ENCODE data around the gene SLC25A26.

Gene SLC25A26

GRCh38 chr3:66390013-66390412 is 169.2 kb downstream of the SLC25A26 start:
- DNase-seq (ENCODE audit: low read depth, low spot score): no peak

GRCh38 chr3:66392512-66392911 is 171.7 kb downstream of the SLC25A26 start:
- DNase-seq (ENCODE audit: low read depth, low spot score): no peak
- no peak overlapping the region for H3K27ac ChIP-seq

More at GRCh38 chr3:66390013-66390412, 169.2 kb downstream of the SLC25A26 start:
- no peak overlapping the region for H3K27ac ChIP-seq

DNA sequence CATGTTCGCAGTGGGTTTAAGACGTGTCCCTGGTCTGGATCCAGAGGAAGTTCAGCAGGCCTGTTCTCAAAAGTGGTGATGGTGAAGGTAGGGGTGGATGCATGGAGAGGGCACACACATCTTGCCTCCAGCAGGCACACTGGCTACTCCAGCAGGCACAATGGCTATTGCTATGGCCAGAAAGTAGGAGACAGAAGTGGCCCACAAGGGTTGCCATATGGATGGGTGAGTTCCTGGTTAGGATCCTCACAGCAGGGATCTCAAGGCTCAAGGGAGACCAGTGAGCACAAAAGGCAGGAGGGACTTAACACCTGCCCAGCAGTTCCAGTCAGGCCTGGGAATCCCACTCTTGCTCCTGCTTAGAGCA is 172.1 kb downstream of the SLC25A26 start:
- H3K27ac ChIP-seq: no peak overlapping the region
- DNase-seq (ENCODE audit: low read depth, low spot score): no peak

DNA sequence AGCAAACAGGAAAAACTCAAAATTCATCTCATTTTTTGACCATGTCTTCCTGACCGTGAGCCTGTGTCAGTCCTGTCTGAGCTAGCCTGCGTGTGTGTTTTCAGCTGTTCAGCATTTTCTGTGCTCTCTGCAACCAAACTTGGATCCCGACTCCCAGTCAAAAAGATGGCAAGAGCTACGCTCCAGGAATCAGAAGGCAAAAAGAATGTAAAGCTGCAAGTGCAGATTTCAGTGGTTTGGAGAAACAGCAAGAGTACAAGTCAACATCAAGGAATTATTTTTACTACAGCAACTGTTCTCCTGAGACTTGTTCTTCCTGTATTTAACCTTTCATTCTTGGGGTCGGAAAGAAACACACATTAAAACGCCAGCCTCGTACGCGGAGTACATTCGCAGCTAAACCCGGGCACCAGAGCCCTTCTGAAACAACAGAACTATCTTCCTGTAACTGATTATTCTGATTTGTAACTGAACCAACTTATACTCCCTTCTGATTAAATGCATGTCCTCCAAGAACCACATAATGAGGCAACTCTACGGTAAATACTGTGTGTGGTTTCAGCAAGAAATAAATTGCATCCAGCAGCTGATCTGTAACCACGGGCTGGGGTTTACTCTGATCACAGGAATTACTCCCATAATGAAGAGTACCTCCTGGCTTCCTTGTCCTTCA is 172.7 kb downstream of the SLC25A26 start:
- no peak for DNase-seq (ENCODE audit: low read depth, low spot score)
- H3K27ac ChIP-seq: no peak overlapping the region

DNA sequence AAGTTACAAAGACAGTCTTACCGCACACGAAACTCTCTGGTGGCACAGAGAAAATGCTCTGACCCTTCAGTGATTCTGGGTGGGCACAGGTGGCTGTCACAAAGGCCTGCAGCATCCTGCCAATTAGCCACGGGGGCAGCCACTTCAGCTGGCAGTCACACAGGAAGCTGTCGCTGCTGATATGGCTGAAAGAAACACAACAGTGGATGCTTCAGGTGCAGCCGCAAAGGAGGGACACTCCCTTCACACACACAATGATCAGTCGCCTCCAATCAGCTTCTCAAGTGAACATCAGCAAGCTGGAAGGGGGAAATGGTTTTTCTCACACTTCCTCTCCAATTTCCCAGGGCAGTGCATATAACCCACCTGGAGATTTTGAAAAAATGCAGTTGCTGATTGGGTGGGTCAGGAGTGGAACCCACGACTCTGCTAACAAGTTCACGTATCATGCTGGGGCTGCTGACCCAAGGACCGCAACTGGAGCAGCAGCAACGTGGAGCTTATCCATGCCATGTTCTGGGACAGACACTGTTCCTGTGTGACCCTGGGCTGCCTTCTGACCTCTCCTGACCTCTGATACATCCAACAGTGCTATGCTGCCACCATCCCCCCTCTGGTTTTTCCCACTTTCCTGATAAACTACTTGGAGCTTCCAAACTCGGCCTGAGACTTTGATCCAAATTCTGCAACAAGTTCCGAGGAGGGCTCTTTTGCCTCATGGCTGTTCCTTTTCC is 173.4 kb downstream of the SLC25A26 start:
- DNase-seq (ENCODE audit: low read depth, low spot score): no peak

DNA sequence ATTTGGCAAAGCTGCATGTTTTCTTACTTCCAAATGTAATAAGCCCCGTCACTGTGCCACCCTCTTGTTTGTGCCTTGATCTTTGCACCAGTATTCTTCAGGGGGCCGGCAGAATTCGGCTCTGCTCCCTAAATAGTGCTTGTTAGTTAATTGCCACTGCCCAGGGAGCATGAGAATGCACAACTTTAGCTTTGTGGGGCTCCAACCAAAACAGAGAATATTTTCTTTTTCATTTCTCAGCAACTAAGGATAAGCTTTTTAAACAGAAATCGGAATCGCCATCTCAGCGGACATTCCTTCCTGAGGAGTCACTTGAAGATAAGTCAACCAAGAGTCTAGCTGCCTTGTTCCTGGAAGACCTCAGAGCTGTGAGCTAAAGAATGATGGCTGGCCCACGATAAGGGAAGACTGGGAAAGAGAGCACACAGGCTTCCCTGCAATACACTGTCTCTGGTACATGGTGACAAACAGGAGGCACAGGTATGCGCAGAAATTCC is 174.0 kb downstream of the SLC25A26 start:
- DNase-seq (ENCODE audit: low read depth, low spot score): no peak
- no peak overlapping the region for H3K27ac ChIP-seq

More for the DNA sequence above, 173.4 kb downstream of the SLC25A26 start:
- H3K27ac ChIP-seq: no peak overlapping the region

DNA sequence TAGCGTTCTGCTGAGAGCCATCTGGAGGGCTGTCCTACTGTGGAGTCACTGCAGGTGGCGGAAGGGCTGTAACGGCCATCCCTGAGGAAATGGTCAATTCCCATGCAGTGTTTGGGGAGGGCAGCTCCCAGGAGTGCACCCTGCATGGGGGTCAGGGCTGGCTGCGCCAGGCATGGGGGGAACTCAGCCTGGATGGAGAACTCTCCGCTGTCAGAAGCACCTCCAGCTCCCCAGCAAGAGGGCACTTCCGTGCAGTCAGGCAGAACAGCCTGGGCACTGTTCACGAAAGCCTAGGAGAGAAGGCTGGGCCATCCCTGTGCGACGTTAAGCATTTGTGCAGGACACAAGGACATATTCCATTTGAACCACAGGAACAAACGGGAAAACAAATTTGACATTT is 174.8 kb downstream of the SLC25A26 start:
- H3K27ac ChIP-seq: no peak overlapping the region
- no peak for DNase-seq (ENCODE audit: low read depth, low spot score)

DNA sequence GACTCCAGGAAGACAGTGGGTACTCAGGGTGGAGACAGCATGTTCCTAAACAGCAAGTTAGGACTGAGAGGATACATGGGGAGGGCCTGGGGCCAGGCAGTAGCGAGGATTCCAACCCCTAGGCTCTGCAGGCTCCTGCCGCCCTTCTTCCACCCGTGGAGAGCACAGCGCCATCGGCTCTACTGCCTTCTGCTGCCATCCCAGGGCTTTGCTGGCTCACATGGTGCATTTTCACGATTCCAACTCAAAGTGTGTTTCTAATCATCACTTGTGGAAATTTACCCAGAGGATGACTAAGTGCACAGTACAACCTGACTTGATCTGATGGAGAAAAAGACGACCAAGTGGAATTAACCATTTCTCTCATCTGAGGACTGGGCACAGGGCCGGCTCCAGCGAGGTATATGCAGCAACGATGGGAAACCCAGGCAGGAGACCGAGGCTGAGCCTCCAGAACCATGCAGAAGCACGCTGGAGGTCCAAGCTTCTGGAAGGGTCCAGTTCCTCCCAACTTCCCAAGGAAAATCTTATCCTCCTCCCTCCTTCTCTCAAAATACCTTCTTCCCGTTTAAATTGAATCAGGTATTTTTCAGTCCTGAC is 175.5 kb downstream of the SLC25A26 start:
- no peak overlapping the region for H3K27ac ChIP-seq
- no peak for DNase-seq (ENCODE audit: low read depth, low spot score)

DNA sequence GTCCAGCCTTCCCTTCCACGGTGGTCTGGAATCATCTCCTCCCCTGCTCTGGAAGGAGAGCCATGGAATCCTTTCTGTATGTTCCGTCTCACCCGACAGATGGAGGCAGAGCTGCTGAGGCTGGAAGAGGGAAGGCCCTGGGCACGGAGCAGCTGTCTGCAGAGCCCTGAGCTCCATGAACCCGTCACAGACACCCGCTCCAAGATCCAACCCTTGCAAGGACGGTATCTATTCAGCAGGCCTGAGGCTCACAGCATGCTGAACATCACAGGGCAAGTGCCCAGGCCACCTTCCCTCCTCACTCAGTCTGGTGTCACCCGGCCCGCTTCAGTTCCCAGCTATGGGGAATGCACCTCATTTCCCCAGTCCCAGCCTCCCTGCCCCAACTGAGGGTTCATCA is 176.1 kb downstream of the SLC25A26 start:
- H3K27ac ChIP-seq: no peak overlapping the region
- DNase-seq (ENCODE audit: low read depth, low spot score): no peak

DNA sequence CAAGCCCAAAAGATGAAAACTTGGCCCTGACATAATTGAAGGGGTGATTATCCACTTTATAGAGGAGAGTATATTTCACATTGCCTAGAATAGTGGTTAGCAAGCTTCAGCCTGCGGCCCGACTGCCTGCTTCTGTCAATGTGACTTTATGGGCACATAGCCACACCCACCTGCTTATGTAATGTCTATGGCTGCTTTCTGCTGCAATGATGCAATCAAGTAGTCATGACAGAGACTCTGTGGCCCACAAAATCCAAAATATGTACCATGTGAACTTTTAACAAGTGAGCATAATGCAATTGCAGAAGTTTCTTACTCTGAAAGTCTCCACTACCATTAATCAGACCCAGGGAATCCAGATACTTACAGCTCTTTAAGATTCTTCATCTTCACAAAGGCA is 176.9 kb downstream of the SLC25A26 start:
- peak overlapping the region; percentile 74 for H3K27ac ChIP-seq
- DNase-seq (ENCODE audit: low read depth, low spot score): no peak

DNA sequence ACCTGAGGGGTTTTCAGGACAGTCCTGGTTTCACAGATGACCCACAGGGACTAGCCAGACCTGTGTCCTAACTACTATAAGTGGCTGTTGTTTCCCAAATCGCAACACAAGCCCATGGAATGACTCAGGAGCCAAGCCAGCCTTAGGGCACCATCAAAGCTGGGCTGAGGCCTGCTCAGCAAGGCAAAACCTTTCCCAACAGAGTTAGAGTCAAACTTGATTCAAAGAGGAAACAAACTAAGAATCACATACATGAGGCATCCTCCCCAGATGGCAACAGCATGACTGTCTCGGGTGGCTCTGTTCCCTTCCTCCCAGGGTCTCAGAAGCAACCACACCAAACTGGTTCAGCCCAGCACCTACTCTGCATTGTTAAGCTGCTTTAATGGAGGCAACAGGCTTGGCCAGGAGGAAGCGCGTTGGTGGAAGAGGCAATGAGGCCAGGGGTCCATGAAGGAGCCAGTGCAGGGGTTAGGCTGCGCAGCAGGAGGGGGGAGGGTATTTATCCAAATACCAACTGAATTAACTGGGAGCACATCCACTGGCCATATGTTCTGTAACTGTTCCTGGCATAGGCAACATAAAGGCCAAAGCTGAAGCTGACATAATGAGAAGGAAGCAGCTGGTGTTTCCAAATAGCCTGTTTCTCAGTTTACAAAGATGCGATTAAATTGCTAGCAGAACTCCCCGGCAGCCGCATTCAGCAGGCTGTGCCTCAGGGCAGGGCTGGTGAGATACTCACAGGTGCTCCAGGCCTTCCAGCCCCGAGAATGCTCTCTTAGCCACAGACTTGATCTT is 177.6 kb downstream of the SLC25A26 start:
- no peak for DNase-seq (ENCODE audit: low read depth, low spot score)
- peak overlapping the region; percentile 74 for H3K27ac ChIP-seq

DNA sequence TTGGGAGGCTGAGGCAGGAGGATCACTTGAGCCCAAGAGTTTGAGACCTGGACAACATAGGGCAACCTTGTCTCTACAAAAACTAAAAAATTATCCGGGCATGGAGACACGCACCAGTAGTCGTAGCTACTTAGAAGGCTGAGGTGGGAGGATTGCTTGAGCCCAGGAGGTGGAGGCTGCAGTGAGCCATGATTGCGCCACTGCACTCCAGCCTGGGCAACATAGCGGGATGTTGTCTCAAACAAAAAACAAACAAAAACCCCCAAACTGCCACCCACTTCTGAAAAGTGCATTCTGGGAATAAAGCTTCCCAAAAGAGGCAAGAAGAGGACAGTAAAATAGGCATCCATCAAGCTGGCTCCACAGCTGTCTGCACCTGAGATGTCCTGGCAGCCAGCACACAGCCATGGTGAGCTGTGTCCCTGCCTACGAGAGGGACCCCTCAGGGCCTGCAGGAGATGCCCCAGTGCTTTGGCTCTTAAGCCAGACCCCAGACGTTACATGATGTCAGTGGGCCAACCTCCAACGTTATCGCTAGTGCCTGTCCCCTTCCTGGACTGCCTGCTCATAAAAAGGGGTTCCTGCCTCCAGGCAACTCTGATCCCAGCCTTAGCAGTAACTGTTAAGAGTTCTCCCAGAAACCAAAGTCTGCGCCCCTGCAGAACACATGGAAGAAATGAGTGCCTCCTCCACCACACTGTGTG is 178.9 kb downstream of the SLC25A26 start:
- DNase-seq (ENCODE audit: low read depth, low spot score): no peak
- H3K27ac ChIP-seq: no peak overlapping the region

GRCh38 chr3:66400411-66401156 is 179.8 kb downstream of the SLC25A26 start:
- no peak overlapping the region for H3K27ac ChIP-seq
- DNase-seq (ENCODE audit: low read depth, low spot score): no peak

DNA sequence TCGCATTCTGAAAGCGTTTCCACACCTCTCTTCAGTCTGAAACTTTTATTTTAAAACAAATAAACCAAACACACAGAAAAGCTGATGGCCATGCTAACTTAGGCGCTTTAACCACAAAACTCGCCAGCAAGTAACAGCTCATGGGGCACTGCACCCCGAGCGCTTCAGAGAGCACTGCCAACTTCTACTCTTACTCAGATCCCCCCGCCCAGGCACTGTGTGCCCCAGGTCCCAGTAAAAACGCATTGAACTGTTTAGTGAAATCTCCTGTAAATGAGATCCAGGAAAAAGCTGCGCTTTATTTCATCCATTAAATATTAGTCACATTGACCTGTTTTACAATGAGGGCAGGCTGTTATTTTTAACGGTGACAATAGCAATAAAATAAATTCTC is 180.4 kb downstream of the SLC25A26 start:
- DNase-seq (ENCODE audit: low read depth, low spot score): no peak
- H3K27ac ChIP-seq: no peak overlapping the region

- DNase-seq (ENCODE audit: low read depth, low spot score): no peak
- H3K27ac ChIP-seq: no peak overlapping the region
These were observed 181.1 kb downstream of the SLC25A26 start for GRCh38 chr3:66401675-66402491.

DNA sequence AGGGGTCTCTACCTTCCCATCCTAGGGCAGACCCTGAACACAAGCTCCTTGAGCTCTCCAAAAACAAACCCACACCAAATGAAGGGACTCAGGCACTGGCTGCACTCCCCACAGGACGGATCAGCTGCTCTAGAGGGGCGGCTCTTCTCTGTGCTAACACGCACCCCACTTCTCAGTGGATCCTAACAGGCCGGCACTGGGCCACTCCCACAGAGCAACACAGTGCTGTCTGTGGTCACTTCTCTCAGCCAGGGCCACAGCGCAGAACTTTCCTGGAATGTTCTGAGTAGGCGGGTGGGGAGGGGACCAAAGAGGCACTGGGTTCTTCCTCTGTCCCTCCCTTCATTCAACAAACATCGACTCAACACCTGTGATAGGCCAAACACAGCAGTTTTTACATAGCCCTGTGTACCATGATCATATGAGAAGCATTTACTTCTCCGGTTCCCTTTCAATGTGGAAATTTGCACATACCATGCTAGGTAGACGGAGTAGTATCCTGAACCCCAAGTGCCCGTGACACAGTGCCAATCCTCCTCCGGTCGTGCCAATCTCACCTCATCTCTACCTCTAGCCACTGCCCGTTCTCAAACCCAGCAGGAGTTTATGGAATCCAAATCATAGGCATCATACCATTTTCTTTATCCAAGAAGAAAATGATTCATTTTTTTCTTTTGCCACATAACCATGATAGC is 181.9 kb downstream of the SLC25A26 start:
- DNase-seq (ENCODE audit: low read depth, low spot score): no peak
- H3K27ac ChIP-seq: no peak overlapping the region

DNA sequence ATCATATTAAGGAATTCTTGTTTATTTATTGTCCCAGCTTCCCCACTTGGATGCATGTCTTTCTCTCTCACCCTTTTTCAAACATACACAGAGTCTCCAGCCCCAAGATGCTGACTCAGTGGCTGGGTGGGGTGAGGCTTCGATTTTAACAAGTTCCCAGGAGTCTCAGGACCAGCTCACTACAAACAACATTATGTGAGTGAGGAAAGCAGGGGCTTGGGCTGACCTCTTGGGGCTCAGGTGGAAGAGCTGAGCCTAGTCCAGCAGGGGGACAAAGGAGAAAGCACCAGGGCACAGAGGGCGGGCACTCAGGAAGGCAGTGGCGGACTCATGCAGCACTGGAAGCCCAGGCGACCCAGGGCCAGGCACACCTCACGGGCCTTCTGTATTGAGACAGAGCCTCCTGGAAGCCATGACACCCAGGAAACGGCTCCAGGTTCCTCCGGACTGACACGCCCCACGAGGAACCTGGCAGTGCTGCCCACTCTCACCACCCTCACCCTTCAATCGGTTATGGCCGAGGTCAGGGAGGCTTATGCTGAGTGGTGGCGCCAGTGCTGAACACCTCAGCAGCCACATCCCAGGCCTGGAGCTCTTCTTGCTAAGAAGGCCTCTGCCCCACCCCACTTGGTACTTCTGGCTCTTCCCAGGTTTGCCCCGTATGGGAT is 182.7 kb downstream of the SLC25A26 start:
- DNase-seq (ENCODE audit: low read depth, low spot score): no peak
- no peak overlapping the region for H3K27ac ChIP-seq

All from epithelial cell of prostate (primary cell).